Ishikawa (cell line): Measurements from ENCODE around the gene SCTR.

Source experiments
- CEBPB ChIP-seq: IDR thresholded peaks from 2 replicates; pipeline ENCODE4 v1.6.1; 2012
- CREB1 ChIP-seq: IDR thresholded peaks from 2 replicates; pipeline ENCODE4 v1.6.1; 2012; ENCODE audit warnings: low read depth
- EGR1 ChIP-seq: IDR thresholded peaks from 2 replicates; pipeline ENCODE4 v1.6.1; 2012
- EP300 ChIP-seq: IDR thresholded peaks from 2 replicates; pipeline ENCODE4 v1.6.1; 2012; ENCODE audit warnings: borderline replicate concordance
- FOXM1 ChIP-seq: IDR thresholded peaks from 2 replicates; pipeline ENCODE4 v1.6.1; 2012; ENCODE audit warnings: low read depth, borderline replicate concordance
- NFIC ChIP-seq: IDR thresholded peaks from 2 replicates; pipeline ENCODE4 v1.6.1; 2012
- RAD21 ChIP-seq: IDR thresholded peaks from 2 replicates; pipeline ENCODE4 v1.6.1; 2012; ENCODE audit warnings: low read depth
- TAF1 ChIP-seq: IDR thresholded peaks from 2 replicates; pipeline ENCODE4 v1.6.1; 2012; ENCODE audit warnings: low read depth, mild to moderate bottlenecking
- TCF12 ChIP-seq: IDR thresholded peaks from 2 replicates; pipeline ENCODE4 v1.6.1; 2012; ENCODE audit warnings: low read depth
- TEAD4 ChIP-seq: IDR thresholded peaks from 2 replicates; pipeline ENCODE4 v1.6.1; 2012
- YY1 ChIP-seq: IDR thresholded peaks from 2 replicates; pipeline ENCODE4 v1.6.1; 2012; ENCODE audit warnings: low read depth
- ZBTB7A ChIP-seq: IDR thresholded peaks from 2 replicates; pipeline ENCODE4 v1.6.1; 2012; ENCODE audit warnings: low read depth
- TF ChIP-seq, protein P1 (sequence below): IDR thresholded peaks from 2 replicates; pipeline ENCODE4 v1.6.1; 2012
- TF ChIP-seq, protein P2 (sequence below): IDR thresholded peaks from 2 replicates; pipeline ENCODE4 v1.6.1; 2012; ENCODE audit warnings: low read depth, mild to moderate bottlenecking
- TF ChIP-seq, protein P3 (sequence below): IDR thresholded peaks from 2 replicates; pipeline ENCODE4 v1.6.1; 2012

The SCTR gene

DNA sequence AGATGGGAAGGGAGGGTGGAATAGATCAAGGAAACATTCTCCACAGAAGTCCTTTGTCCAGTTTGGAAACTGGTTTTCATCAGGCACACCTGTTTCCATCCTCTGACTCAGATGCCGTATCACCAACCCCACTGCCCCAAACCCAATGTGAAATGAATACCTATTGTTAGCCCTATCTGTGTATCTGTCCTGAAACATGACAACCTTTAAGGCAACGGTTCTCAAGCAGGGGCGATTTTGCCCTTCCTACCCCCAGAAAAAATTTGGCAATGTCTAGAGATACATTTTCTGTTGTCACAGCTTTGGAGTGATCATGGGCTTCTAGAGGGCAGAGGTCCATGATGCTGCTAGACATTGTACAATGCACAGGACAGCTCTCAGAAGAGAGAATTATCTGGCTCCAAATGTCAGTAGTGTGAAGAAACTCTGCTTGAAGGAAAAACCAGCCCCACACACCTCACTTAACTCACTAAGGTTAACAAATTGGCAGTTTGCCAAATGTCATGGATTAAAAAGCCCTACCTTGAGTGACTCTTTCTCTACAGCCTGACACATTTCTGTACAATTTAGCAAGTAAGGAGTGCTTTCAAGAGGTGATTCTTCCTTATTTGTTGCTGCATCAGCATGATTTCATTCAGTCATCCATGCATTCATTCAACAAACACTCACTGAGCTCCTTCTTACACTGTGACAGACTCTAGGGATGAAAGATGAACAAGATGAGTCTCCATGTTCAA is 3.4 kb downstream of the SCTR start:
- TF ChIP-seq TEAD4 (no peak), NFIC (peak; percentile 66), CEBPB (no peak), ZBTB7A (no peak)

DNA sequence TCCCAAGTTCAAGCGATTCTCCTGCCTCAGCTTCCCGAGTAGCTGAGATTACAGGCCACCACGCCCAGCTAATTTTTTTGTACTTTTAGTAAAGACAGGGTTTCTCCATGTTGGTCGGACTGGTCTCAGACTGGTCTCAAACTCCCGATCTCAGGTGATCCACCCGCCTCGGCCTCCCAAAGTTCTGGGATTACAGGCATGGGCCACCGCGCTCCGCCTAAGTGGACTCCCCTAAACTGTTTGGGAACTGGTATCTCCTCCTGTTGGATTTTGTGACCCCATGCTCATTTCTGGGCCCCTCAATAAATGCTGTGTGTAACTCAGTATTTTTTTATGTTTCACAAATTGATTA is 5.2 kb downstream of the SCTR start:
- no peak for TF ChIP-seq ZBTB7A

DNA sequence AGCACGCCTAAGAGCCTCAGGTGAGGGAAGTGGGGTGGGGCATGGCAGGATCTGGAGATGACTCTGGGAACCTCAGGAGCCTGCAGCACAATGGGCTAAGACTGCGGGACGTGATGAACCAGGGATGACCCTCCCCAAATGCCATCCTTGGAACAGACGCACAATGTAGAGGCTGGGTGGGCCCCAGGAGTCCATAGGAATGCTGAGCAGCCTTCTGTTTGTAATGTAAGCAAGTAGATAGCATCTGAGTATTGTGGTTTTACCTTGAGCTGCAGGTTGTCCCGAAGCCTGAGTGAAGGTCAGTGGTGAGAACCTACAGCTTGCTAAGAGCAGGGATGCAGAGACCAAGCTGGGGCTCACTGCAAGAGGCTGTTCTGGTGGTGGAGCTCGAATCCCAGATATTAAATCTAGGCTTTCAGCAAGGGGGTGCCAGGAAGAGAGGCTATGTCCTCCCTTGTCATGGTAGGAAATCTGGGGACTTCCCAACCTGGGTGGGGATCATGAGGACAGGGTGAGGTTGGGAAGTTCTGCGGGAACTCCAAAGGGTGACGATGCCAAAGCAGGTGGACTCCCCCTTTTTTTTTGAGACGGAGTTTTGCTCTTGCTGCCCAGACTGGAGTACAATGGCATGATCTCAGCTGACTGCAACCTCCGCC is 5.8 kb downstream of the SCTR start:
- TF ChIP-seq YY1 (no peak), NFIC (no peak), FOXM1 (no peak), TAF1 (no peak), ZBTB7A (no peak), TCF12 (no peak), CEBPB (no peak), CREB1 (no peak)
- TF ChIP-seq, protein P1, sequence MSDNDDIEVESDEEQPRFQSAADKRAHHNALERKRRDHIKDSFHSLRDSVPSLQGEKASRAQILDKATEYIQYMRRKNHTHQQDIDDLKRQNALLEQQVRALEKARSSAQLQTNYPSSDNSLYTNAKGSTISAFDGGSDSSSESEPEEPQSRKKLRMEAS: no peak
- TF ChIP-seq, protein P2, sequence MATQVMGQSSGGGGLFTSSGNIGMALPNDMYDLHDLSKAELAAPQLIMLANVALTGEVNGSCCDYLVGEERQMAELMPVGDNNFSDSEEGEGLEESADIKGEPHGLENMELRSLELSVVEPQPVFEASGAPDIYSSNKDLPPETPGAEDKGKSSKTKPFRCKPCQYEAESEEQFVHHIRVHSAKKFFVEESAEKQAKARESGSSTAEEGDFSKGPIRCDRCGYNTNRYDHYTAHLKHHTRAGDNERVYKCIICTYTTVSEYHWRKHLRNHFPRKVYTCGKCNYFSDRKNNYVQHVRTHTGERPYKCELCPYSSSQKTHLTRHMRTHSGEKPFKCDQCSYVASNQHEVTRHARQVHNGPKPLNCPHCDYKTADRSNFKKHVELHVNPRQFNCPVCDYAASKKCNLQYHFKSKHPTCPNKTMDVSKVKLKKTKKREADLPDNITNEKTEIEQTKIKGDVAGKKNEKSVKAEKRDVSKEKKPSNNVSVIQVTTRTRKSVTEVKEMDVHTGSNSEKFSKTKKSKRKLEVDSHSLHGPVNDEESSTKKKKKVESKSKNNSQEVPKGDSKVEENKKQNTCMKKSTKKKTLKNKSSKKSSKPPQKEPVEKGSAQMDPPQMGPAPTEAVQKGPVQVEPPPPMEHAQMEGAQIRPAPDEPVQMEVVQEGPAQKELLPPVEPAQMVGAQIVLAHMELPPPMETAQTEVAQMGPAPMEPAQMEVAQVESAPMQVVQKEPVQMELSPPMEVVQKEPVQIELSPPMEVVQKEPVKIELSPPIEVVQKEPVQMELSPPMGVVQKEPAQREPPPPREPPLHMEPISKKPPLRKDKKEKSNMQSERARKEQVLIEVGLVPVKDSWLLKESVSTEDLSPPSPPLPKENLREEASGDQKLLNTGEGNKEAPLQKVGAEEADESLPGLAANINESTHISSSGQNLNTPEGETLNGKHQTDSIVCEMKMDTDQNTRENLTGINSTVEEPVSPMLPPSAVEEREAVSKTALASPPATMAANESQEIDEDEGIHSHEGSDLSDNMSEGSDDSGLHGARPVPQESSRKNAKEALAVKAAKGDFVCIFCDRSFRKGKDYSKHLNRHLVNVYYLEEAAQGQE: no peak

DNA sequence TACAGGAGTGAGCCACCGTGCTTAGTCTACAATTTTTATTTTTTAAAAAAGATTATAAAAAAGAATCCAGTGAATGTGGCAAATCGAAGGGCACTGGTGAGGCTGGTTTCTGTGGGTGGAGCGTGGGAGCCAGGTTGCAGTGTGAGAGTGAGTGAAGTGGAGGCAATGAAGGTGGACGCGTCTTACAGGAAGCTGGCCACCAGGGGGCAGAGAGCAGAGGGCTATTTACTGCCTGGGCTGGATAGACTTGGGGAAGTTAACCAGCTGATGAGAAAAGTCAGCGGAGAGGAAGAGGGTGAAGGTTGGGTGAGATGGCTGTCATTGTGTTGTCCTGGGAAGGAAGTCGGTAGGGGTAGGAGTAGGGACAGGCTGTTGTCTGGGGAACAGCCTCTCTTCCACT is 6.8 kb downstream of the SCTR start:
- TF ChIP-seq RAD21 (peak; percentile 63), YY1 (no peak), TEAD4 (no peak), ZBTB7A (no peak), FOXM1 (no peak)
- TF ChIP-seq, protein P1: no peak

DNA sequence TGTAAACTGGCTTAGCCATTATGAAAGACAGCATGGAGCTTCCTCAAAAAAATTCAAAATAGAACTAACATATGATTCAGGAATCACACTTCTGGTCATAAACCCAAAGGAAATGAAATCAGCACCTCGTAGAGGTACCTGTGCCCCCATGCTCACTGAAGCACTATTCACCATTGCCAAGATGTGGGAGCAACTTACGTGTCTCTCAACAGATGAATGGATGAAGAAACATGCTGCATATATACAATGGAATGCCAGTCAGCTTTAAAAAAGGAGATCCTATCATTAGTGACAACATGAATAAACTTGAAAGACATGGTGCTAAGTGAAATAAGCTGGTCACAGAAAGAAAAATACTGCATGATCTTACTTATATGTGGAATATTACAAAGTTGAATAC is 8.2 kb downstream of the SCTR start:
- TF ChIP-seq TAF1: no peak
- TF ChIP-seq TEAD4: no peak
- TF ChIP-seq TCF12: no peak
- TF ChIP-seq EP300: no peak
- TF ChIP-seq, protein P1: no peak
- TF ChIP-seq NFIC: no peak
- TF ChIP-seq CREB1: no peak
- no peak for TF ChIP-seq YY1
- no peak for TF ChIP-seq ZBTB7A
- no peak for TF ChIP-seq RAD21
- no peak for TF ChIP-seq FOXM1
- no peak for TF ChIP-seq EGR1
- TF ChIP-seq, protein P3, sequence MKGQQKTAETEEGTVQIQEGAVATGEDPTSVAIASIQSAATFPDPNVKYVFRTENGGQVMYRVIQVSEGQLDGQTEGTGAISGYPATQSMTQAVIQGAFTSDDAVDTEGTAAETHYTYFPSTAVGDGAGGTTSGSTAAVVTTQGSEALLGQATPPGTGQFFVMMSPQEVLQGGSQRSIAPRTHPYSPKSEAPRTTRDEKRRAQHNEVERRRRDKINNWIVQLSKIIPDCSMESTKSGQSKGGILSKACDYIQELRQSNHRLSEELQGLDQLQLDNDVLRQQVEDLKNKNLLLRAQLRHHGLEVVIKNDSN: no peak

DNA sequence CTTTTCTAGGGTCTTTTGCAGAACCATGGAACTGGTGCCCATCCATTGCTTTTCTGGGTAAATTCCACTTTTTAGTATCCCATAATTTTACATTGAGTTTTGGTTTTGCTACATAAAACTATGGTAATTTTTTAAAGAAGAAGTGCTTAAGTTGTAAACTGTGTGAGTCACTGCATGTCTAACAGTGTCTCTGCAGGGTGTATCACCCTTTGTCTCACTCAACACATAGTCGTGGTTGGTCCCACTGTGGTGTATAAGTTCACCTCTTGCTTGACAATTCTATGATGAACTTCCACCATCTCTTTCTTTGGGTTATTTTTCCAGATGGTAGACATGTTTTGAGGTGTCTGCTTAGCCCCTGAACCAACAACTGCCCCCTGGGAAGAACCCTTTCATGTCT is 10.5 kb downstream of the SCTR start:
- no peak for TF ChIP-seq NFIC

DNA sequence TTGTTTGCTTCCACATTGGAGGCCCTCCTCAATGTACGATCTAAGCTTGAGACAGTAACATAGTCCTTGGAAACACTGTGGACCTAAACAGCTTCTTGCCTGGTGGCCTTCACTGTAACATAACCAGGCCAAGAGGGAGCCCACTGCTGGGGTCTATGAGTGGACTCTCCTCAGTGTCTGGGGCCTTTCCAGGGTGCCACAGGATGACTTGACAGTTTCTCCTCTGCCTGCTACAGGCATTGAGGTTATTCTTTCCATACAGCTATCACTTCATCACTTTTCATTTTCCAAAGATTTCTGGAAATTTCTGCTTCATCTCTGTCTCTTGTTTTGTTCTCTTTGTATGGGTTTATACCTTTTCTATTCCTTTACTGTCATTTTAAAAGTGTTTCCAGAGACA is 11.3 kb downstream of the SCTR start:
- TF ChIP-seq RAD21: no peak
- no peak for TF ChIP-seq TAF1
- TF ChIP-seq, protein P3: no peak
- no peak for TF ChIP-seq ZBTB7A
- TF ChIP-seq EGR1: no peak
- no peak for TF ChIP-seq CREB1
- TF ChIP-seq, protein P2: no peak
- TF ChIP-seq FOXM1: no peak
- TF ChIP-seq YY1: no peak
- TF ChIP-seq EP300: no peak
- TF ChIP-seq NFIC: no peak
- TF ChIP-seq TCF12: no peak
